GM12878 (cell line): ENCODE data around the gene NBEAL1. TPM values are rescaled to one million over a fixed set of nuclear protein-coding genes. Genes with fewer than 3 reads are reported as not detected.

Source experiments
- CHD1 ChIP-seq: IDR thresholded peaks from 2 replicates; pipeline ENCODE4 v1.6.1; 2012; ENCODE audit warnings: low read depth, low read length, improper control_type of control experiment
- GATAD2B ChIP-seq: fragments of 450-650 bp; conservative IDR thresholded peaks from 2 replicates; pipeline ENCODE4 v1.6.1; 2017; ENCODE audit warnings: low read depth, mild to moderate bottlenecking, moderate library complexity
- HDAC2 ChIP-seq: fragments of 200-600 bp; sonication (generic); IDR thresholded peaks from 2 replicates; pipeline ENCODE4 v1.6.1; 2017
- HDGF ChIP-seq: fragments of 450-650 bp; IDR thresholded peaks from 2 replicates; pipeline ENCODE4 v1.6.1; 2016; ENCODE audit warnings: antibody characterized with exemption
- IKZF1 ChIP-seq: fragments of 450-650 bp; conservative IDR thresholded peaks from 2 replicates; pipeline ENCODE4 v1.6.1; 2017; ENCODE audit warnings: antibody characterized with exemption, mild to moderate bottlenecking
- MEF2B ChIP-seq: fragments of 450-650 bp; IDR thresholded peaks from 2 replicates; pipeline ENCODE4 v1.6.1; 2018; ENCODE audit warnings: mild to moderate bottlenecking, moderate library complexity; ENCODE audit not compliant: partially characterized antibody, poor library complexity, severe bottlenecking
- NFIC ChIP-seq: IDR thresholded peaks from 2 replicates; pipeline ENCODE4 v1.6.1; 2012; ENCODE audit warnings: low read depth, mild to moderate bottlenecking, inconsistent platforms, low read length, moderate library complexity
- NR2C1 ChIP-seq: fragments of 450-650 bp; IDR thresholded peaks from 2 replicates; pipeline ENCODE4 v1.6.1; 2017; ENCODE audit warnings: antibody characterized with exemption, mild to moderate bottlenecking, moderate library complexity
- PAX5 ChIP-seq: IDR thresholded peaks from 2 replicates; pipeline ENCODE4 v1.6.1; 2011; ENCODE audit warnings: low read depth, low read length, borderline replicate concordance
- POLR2AphosphoS5 ChIP-seq: IDR thresholded peaks from 2 replicates; pipeline ENCODE4 v1.6.1; 2011; ENCODE audit warnings: mild to moderate bottlenecking, low read length, inconsistent platforms
- RAD21 ChIP-seq: IDR thresholded peaks from 2 replicates; pipeline ENCODE4 v1.6.1; 2011; ENCODE audit warnings: mild to moderate bottlenecking, low read depth, low read length, moderate library complexity; ENCODE audit not compliant: insufficient read depth
- RB1 ChIP-seq: fragments of 450-650 bp; formaldehyde crosslinking; IDR thresholded peaks from 2 replicates; pipeline ENCODE4 v1.6.1; 2017; ENCODE audit warnings: mild to moderate bottlenecking, borderline replicate concordance
- SMARCA5 ChIP-seq: fragments of 450-650 bp; IDR thresholded peaks from 2 replicates; pipeline ENCODE4 v1.6.1; 2017; ENCODE audit warnings: mild to moderate bottlenecking
- SREBF1 ChIP-seq: IDR thresholded peaks from 2 replicates; pipeline ENCODE4 v1.6.1; 2012; ENCODE audit warnings: mild to moderate bottlenecking, low read length
- TAF1 ChIP-seq: IDR thresholded peaks from 2 replicates; pipeline ENCODE4 v1.6.1; 2011; ENCODE audit warnings: mild to moderate bottlenecking, low read depth, low read length, borderline replicate concordance
- TBL1XR1 ChIP-seq: IDR thresholded peaks from 2 replicates; pipeline ENCODE4 v1.6.1; 2012; ENCODE audit warnings: low read depth, low read length, improper control_type of control experiment
- TCF12 ChIP-seq: IDR thresholded peaks from 2 replicates; pipeline ENCODE4 v1.6.1; 2011; ENCODE audit warnings: low read depth, mild to moderate bottlenecking, low read length
- TCF3 ChIP-seq: IDR thresholded peaks from 2 replicates; pipeline ENCODE4 v1.6.1; 2012; ENCODE audit warnings: low read depth, mild to moderate bottlenecking, low read length, borderline replicate concordance; ENCODE audit not compliant: insufficient read depth
- ZZZ3 ChIP-seq: IDR thresholded peaks from 2 replicates; pipeline ENCODE4 v1.6.1; 2011; ENCODE audit warnings: low read depth; ENCODE audit not compliant: control insufficient read depth, insufficient read length
- polyA plus RNA-seq, 11 experiments: library from polyadenylated mRNA; depleted of rRNA in 4 of 11; unstranded in 6 of 11; stranded (reverse) in 5 of 11; fragments of >200 nt; fragmentation: Nextera tagmentation in 4 of 11; fragmentation: Illumina TruSeq in 1 of 11; extraction: Ambion mirVana in 4 of 11; extraction: Trizol in 1 of 11; gene quantifications; 1 replicate in 1 of 11; 2 replicates in 10 of 11; pipeline versions ENCODE4 v1.2.1 to v1.2.3, GENCODE V29; 2011 to 2016; ENCODE audit warnings: inconsistent platforms in 2 of 11, missing spikeins in 2 of 11, low read depth in 1 of 11
- total RNA-seq, 4 experiments: library from RNA; depleted of rRNA in 3 of 4; stranded (reverse); fragments of >200 nt in 3 of 4; fragmentation: Illumina TruSeq in 1 of 4; extraction: Trizol in 1 of 4; gene quantifications; 2 replicates each; pipeline versions ENCODE4 v1.2.1 to v1.2.3, GENCODE V29; 2013 to 2021
- TF ChIP-seq, protein P1 (sequence below): fragments of 450-650 bp; IDR thresholded peaks from 2 replicates; pipeline ENCODE4 v1.6.1; 2016; ENCODE audit warnings: mild to moderate bottlenecking
- TF ChIP-seq, protein P2 (sequence below): IDR thresholded peaks from 2 replicates; pipeline ENCODE4 v1.6.1; 2011; ENCODE audit warnings: borderline replicate concordance, low read depth, mild to moderate bottlenecking, moderate library complexity, low read length; ENCODE audit not compliant: insufficient read depth, poor library complexity, severe bottlenecking
- TF ChIP-seq, protein P3 (sequence below): IDR thresholded peaks from 2 replicates; pipeline ENCODE4 v1.6.1; 2011; ENCODE audit warnings: low read depth, mild to moderate bottlenecking, low read length, moderate library complexity, borderline replicate concordance; ENCODE audit errors: extremely low read depth
- TF ChIP-seq, protein P4 (sequence below): IDR thresholded peaks from 2 replicates; pipeline ENCODE4 v1.6.1; 2012; ENCODE audit warnings: low read length, inconsistent platforms

Gene NBEAL1
- total and polyA plus RNA-seq, 10 of the 15 experiments (the other 5 are each of a cell fraction or from before 2014, with no cell fraction given): 1.9 to 16.1 (median 7.2) TPM

DNA sequence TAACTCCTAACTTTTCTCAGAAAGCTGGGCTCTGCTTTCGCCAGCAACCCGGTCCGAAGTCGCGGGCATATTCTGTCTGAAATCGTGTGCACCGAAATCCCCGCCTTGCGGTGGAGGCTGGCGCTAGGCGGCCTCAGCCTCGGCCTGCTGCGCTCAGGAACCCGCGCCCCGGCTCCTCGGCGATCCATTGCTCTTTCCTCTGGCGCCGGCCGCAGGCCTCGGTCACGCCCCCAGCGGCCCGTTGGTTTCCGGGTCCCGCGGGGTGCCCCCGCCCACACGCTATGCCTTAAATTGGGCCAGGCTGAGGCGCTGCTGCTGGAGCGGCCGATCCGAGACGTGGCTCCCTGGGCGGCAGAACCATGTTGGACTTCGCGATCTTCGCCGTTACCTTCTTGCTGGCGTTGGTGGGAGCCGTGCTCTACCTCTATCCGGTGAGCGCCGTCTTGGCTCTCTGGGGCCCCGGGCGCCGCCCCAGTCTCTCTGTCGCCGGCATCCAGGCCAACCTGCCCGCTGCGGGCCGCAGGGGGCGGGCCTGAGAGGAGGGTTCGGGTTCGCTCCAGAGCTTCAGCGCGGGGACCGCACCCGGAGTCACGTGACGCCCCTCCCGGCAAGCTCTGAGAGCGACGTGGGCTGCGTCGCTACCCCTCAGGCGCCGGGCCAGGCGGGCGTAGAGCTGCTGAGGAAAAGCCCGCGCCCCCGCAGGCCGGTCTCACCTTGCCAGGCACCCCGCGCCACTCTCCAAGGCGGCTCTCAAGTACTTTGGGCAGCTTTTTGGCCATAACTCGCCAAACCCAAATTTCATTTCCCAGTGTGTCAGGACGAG, 224.2 kb downstream of the NBEAL1 start, which contains the start of gene CYP20A1 (continued):
- TF ChIP-seq HDAC2: no peak
- no peak for TF ChIP-seq RAD21
- peak; percentile 93 for TF ChIP-seq PAX5
- peak; percentile 86; the same call in 1 of the 2 replicates for TF ChIP-seq RB1
- TF ChIP-seq POLR2AphosphoS5: peak; percentile 98
- no peak for TF ChIP-seq NFIC
- TF ChIP-seq, protein P1, sequence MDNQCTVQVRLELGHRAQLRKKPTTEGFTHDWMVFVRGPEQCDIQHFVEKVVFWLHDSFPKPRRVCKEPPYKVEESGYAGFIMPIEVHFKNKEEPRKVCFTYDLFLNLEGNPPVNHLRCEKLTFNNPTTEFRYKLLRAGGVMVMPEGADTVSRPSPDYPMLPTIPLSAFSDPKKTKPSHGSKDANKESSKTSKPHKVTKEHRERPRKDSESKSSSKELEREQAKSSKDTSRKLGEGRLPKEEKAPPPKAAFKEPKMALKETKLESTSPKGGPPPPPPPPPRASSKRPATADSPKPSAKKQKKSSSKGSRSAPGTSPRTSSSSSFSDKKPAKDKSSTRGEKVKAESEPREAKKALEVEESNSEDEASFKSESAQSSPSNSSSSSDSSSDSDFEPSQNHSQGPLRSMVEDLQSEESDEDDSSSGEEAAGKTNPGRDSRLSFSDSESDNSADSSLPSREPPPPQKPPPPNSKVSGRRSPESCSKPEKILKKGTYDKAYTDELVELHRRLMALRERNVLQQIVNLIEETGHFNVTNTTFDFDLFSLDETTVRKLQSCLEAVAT: peak; percentile 100
- TF ChIP-seq CHD1: no peak
- TF ChIP-seq TAF1: peak; percentile 65
- peak; percentile 92 for TF ChIP-seq IKZF1
- TF ChIP-seq, protein P2, sequence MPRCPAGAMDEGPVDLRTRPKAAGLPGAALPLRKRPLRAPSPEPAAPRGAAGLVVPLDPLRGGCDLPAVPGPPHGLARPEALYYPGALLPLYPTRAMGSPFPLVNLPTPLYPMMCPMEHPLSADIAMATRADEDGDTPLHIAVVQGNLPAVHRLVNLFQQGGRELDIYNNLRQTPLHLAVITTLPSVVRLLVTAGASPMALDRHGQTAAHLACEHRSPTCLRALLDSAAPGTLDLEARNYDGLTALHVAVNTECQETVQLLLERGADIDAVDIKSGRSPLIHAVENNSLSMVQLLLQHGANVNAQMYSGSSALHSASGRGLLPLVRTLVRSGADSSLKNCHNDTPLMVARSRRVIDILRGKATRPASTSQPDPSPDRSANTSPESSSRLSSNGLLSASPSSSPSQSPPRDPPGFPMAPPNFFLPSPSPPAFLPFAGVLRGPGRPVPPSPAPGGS: peak; percentile 51
- TF ChIP-seq, protein P3, sequence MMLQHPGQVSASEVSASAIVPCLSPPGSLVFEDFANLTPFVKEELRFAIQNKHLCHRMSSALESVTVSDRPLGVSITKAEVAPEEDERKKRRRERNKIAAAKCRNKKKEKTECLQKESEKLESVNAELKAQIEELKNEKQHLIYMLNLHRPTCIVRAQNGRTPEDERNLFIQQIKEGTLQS: peak; percentile 78; the same call in 1 of the 2 replicates
- TF ChIP-seq, protein P4, sequence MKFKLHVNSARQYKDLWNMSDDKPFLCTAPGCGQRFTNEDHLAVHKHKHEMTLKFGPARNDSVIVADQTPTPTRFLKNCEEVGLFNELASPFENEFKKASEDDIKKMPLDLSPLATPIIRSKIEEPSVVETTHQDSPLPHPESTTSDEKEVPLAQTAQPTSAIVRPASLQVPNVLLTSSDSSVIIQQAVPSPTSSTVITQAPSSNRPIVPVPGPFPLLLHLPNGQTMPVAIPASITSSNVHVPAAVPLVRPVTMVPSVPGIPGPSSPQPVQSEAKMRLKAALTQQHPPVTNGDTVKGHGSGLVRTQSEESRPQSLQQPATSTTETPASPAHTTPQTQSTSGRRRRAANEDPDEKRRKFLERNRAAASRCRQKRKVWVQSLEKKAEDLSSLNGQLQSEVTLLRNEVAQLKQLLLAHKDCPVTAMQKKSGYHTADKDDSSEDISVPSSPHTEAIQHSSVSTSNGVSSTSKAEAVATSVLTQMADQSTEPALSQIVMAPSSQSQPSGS: 0 out of 2 replicates have a peak, but pooled peaks have one; percentile 38
- peak; percentile 74 for TF ChIP-seq MEF2B
- TF ChIP-seq TCF3: peak; percentile 28; the same call in 1 of the 2 replicates
- TF ChIP-seq TBL1XR1: no peak; the same call in 1 of the 2 replicates
- peak; percentile 76 for TF ChIP-seq NR2C1
- TF ChIP-seq GATAD2B: peak; percentile 96
- no peak for TF ChIP-seq SREBF1
- TF ChIP-seq SMARCA5: peak; percentile 95
- TF ChIP-seq ZZZ3: no peak
- TF ChIP-seq TCF12: peak; percentile 59
- peak; percentile 92 for TF ChIP-seq HDGF
